ENCODE data around the gene LPCAT1.
"Not testable (repeated sequence)": the region's sequence is repeated elsewhere in the genome, so short reads cannot be mapped to it uniquely, and the experiment has no call there.

The LPCAT1 gene

GRCh38 chr5:1560499-1560898 lies 36.7 kb upstream of the LPCAT1 start:
- DNase-seq; H3K4me1 Mint-ChIP-seq (ENCODE audit: low read depth); H3K4me3 Mint-ChIP-seq; H3K27ac Mint-ChIP-seq; H3K36me3 Mint-ChIP-seq (ENCODE audit: low read depth); H3K9me3 Mint-ChIP-seq: not testable (repeated sequence)
- H3K27me3 Mint-ChIP-seq: peaks cover 13% of the 10 kb centered on the region

DNA sequence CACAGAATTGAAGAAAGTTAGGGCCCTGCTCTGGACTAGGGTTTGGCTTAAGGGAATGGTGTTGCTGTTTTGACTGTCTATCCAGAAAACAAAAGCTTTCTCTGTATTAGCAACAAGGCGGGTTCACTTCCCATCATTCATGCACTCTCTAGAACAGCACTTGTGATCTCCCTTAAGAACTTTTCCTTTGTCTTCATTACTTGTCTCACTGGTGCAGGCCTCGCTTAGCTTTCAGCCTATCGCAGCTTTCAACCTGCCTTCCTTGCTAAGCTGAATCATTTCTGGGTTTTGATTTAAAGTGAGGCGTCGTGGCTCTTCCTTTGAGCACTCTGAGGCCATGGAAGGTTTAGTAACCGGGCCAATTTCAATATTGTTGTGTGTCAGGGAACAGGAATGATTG lies 35.2 kb upstream of the LPCAT1 start:
- peaks cover 13% of the 10 kb centered on the region for H3K27me3 Mint-ChIP-seq

DNA sequence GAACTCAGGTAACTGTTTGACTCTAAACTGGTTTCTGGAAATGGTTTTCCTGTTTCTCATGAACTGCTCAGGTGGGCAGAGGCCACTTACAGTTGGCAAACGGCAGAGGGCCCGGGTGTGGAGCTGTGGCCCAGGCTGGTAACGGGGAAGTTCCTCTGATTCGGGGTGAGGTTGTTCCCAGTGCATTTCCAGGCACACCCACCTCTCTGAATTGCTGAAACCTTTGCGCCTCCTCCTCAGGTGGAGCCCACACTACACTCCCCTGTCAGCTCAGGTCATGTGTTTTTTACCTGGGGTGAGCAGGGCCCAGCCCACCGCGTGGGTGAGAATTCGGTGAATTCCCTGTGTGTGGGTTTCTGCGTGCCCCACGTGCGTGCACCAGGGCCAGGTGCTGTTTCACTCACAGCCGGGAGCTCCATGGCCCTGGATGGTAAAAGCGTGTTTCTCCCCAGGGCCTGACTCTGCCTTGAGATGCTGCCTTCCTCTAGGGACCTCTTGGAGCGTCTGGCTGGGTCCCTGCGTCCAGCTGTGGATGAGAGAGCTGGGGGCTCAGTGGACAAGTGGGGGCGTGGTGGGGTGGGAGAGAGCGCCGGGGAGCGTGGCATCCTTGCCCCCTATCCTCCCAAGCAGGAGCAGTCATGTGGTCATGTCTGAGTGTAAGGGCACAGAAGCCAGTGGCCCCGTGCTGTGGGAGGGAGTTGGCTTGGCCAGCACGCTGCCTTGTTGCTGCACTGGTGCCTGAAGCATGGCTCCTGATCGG lies 33.5 kb upstream of the LPCAT1 start:
- DNase-seq: no peak
- Mint-ChIP-seq H3K4me3 (no peak overlapping the region), H3K4me1 (ENCODE audit: low read depth) (no peaks in the 10 kb centered on the region), H3K36me3 (ENCODE audit: low read depth) (no peaks in the 10 kb centered on the region), H3K27me3 (peaks cover 13% of the 10 kb centered on the region), H3K9me3 (no peaks in the 10 kb centered on the region), H3K27ac (no peak overlapping the region)

More for the DNA sequence above, 35.2 kb upstream of the LPCAT1 start:
- no peak overlapping the region for H3K4me3 Mint-ChIP-seq
- H3K9me3 Mint-ChIP-seq: no peaks in the 10 kb centered on the region
- H3K27ac Mint-ChIP-seq: no peak overlapping the region
- no peak for DNase-seq
- H3K4me1 Mint-ChIP-seq (ENCODE audit: low read depth): peaks cover under 1% of the 10 kb centered on the region
- no peaks in the 10 kb centered on the region for H3K36me3 Mint-ChIP-seq (ENCODE audit: low read depth)

- H3K4me1 Mint-ChIP-seq (ENCODE audit: low read depth): no peaks in the 10 kb centered on the region
- no peaks in the 10 kb centered on the region for H3K9me3 Mint-ChIP-seq
- peaks cover 13% of the 10 kb centered on the region for H3K27me3 Mint-ChIP-seq
- no peak for DNase-seq
- H3K36me3 Mint-ChIP-seq (ENCODE audit: low read depth): no peaks in the 10 kb centered on the region
- no peak overlapping the region for H3K27ac Mint-ChIP-seq
- no peak overlapping the region for H3K4me3 Mint-ChIP-seq
Measured at GRCh38 chr5:1555808-1556731, 32.3 kb upstream of the LPCAT1 start.

GRCh38 chr5:1555011-1555807 lies 31.4 kb upstream of the LPCAT1 start:
- Mint-ChIP-seq H3K27me3 (peaks cover 10% of the 10 kb centered on the region), H3K36me3 (ENCODE audit: low read depth) (no peaks in the 10 kb centered on the region), H3K9me3 (no peaks in the 10 kb centered on the region), H3K4me1 (ENCODE audit: low read depth) (no peaks in the 10 kb centered on the region), H3K27ac (no peak overlapping the region), H3K4me3 (no peak overlapping the region)
- no peak for DNase-seq

DNA sequence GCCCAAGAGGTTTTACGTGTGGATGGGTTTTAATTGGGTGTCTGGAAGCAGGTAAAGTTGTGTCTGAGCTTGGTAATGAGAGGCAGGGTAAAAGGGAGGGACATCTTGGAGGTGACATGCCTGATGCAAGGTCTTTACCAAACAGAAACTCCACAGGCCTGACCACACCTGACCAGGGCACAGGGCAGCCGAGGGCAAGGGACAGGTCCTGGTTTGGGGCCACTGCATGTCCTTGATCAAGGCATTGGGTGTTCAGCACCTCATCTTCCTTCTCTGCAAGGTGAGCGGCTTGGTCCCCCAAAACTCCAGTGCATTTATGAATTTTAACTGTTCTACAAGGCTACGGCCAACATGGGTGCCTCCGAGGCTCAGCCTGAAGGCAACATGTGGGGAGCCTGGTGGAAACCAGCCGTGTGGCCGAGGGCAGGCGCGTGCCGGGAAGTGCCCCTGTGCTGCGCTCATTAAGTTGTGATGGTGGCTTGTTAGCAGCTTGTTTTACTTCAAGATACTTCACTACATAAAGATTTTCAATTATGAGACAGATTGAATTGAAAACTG lies 30.7 kb upstream of the LPCAT1 start:
- DNase-seq: no peak
- no peaks in the 10 kb centered on the region for H3K36me3 Mint-ChIP-seq (ENCODE audit: low read depth)
- H3K4me1 Mint-ChIP-seq (ENCODE audit: low read depth): no peaks in the 10 kb centered on the region
- peaks cover 6% of the 10 kb centered on the region for H3K27me3 Mint-ChIP-seq
- no peak overlapping the region for H3K27ac Mint-ChIP-seq
- no peaks in the 10 kb centered on the region for H3K9me3 Mint-ChIP-seq
- no peak overlapping the region for H3K4me3 Mint-ChIP-seq

- peaks cover 6% of the 10 kb centered on the region for H3K27me3 Mint-ChIP-seq
- no peak for DNase-seq
Measured at GRCh38 chr5:1553539-1554409, 30.0 kb upstream of the LPCAT1 start.

GRCh38 chr5:1552521-1553255 lies 28.9 kb upstream of the LPCAT1 start:
- no peaks in the 10 kb centered on the region for H3K4me1 Mint-ChIP-seq (ENCODE audit: low read depth)
- H3K36me3 Mint-ChIP-seq (ENCODE audit: low read depth): no peaks in the 10 kb centered on the region
- H3K4me3 Mint-ChIP-seq: no peak overlapping the region
- H3K9me3 Mint-ChIP-seq: no peaks in the 10 kb centered on the region
- no peak overlapping the region for H3K27ac Mint-ChIP-seq
- peaks cover under 1% of the 10 kb centered on the region for H3K27me3 Mint-ChIP-seq
- no peak for DNase-seq

More at GRCh38 chr5:1553539-1554409, 30.0 kb upstream of the LPCAT1 start:
- no peak overlapping the region for H3K27ac Mint-ChIP-seq
- H3K4me3 Mint-ChIP-seq: no peak overlapping the region
- no peaks in the 10 kb centered on the region for H3K36me3 Mint-ChIP-seq (ENCODE audit: low read depth)
- no peaks in the 10 kb centered on the region for H3K9me3 Mint-ChIP-seq
- H3K4me1 Mint-ChIP-seq (ENCODE audit: low read depth): no peaks in the 10 kb centered on the region

DNA sequence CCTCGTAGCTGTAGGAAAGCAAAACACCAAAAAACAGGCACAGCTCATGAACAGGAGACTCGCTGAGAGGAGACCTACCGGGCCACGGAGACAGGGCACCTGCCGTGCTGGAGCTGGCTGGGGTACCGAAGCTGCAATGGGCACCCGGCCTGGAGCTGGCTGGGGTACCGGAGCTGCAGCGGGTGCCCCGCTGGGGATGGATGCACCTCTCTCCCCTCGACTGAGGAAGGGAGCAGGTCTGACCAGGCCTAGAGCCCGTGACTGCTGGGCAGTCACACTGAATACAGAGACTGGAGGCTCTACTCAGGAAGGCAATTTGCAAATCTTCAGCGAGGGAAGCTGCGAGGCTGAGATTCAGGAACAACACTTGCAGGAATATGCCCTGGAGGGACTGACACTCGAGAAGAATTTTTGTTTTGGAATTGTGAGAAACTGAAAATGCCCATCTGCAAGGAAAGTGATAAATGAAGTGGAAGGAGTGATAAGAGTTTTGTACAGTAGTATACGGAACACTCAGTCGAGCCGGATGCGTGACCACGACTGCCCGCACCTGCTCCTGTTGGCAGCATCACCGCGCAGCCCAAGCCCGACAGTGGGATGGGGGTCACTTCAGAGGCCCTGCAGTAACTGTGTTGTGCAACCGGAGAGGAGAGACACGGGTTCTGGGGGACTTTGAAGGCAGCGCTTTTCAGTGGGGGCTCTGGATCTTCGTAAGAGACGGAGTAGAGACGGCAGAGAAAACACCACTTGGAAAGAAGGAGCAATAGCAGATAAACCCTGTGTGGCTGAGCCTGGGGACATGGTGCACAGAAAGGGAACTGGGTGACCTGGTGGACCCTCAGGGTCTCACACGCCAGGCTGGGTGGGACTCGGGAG lies 27.9 kb upstream of the LPCAT1 start:
- Mint-ChIP-seq H3K27me3 (no peaks in the 10 kb centered on the region), H3K4me3 (no peak overlapping the region), H3K4me1 (ENCODE audit: low read depth) (no peaks in the 10 kb centered on the region), H3K9me3 (no peaks in the 10 kb centered on the region), H3K27ac (no peak overlapping the region), H3K36me3 (ENCODE audit: low read depth) (no peaks in the 10 kb centered on the region)
- no peak for DNase-seq

GRCh38 chr5:1550287-1551076 lies 26.7 kb upstream of the LPCAT1 start:
- Mint-ChIP-seq H3K9me3 (no peaks in the 10 kb centered on the region), H3K4me1 (ENCODE audit: low read depth) (peaks cover 2% of the 10 kb centered on the region), H3K27me3 (no peaks in the 10 kb centered on the region), H3K36me3 (ENCODE audit: low read depth) (no peaks in the 10 kb centered on the region), H3K4me3 (no peak overlapping the region), H3K27ac (no peak overlapping the region)
- no peak for DNase-seq

DNA sequence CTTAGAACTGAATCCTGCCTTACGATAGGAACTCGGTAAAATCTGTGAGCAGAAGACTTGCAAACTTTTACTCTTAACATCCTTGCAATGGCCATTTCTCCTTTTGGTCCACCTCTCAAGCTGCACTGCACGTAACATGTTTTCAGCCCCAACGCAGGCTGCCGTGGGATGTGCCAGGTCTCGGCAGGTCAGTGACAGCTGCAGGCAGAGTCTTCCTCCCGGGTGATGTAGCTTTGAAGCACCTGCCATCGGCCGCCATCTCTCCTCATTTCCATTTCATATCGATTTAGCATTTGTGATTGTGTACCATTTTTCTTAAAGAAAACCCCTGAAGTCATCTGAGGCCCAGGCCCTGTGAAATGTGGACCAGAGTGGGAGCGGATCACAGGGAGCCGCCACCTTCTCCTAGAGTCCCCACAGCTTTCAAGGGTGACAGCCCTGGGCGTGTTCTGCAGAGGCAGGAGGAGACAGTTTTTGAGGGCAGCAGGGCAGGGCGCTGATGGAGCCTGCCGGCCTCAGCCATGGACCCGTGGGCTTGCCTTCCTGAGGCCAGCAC lies 25.8 kb upstream of the LPCAT1 start:
- H3K4me3 Mint-ChIP-seq: no peak overlapping the region
- peaks cover 3% of the 10 kb centered on the region for H3K4me1 Mint-ChIP-seq (ENCODE audit: low read depth)
- DNase-seq: no peak
- no peak overlapping the region for H3K27ac Mint-ChIP-seq
- H3K36me3 Mint-ChIP-seq (ENCODE audit: low read depth): no peaks in the 10 kb centered on the region
- H3K27me3 Mint-ChIP-seq: no peaks in the 10 kb centered on the region
- no peaks in the 10 kb centered on the region for H3K9me3 Mint-ChIP-seq
